GM12878 (cell line): ENCODE results near the gene MASP1. TPM values are rescaled to one million over a fixed set of nuclear protein-coding genes. Genes with fewer than 3 reads are reported as not detected.

Source experiments
- ATAC-seq: fragments of 200-7000 bp; cut with Tn5 transposase; 3 replicates; pipeline ENCODE4 v1.9.1; 2020; ENCODE audit warnings: mild to moderate bottlenecking, moderate library complexity
- BruUV-seq: library from RNA; stranded (reverse); fragments of 400-500 nt; replicated peaks from 2 replicates; lab custom pipeline; 2021; lab: Mats Ljungman, UMichigan
- CTCF ChIA-PET: fragments of 300-600 bp; sonication (Branson Sonifier 250); formaldehyde crosslinking; extraction: SDS; loops from one replicate; lab custom pipeline; 2021; ENCODE audit warnings: inconsistent platforms; lab: Yijun Ruan, JAX
- POLR2A ChIA-PET: fragments of 350-600 bp; formaldehyde crosslinking; extraction: SDS; loops from one replicate; lab custom pipeline; 2021; ENCODE audit warnings: inconsistent platforms; lab: Charles Lee
- RAD21 ChIA-PET: fragments of 300-600 bp; sonication (Branson Sonifier 250); formaldehyde crosslinking; loops from one replicate; lab custom pipeline; 2023; ENCODE audit warnings: antibody characterized with exemption; ENCODE audit not compliant: unreplicated experiment; lab: Charles Lee
- SMC1A ChIA-PET: fragments of 300-600 bp; sonication (Branson Sonifier 250); formaldehyde crosslinking; loops from one replicate; lab custom pipeline; 2023; ENCODE audit not compliant: unreplicated experiment, uncharacterized antibody; lab: Charles Lee
- DNase-seq: peaks from one replicate; pipeline ENCODE4 v3.0.0-alpha.2; 2011; ENCODE audit warnings: low read depth, low spot score
- FAIRE-seq: peaks from 3 replicates; lab custom pipeline; 2011; peaks lifted over from hg19 to GRCh38; lab: Jason Lieb, UNC
- H2AFZ ChIP-seq: 2 replicates; pipeline ENCODE4 v1.6.0; 2011; ENCODE audit warnings: low read depth, low read length, control low read depth; ENCODE audit not compliant: control insufficient read depth
- H3K27ac ChIP-seq: 2 replicates; pipeline ENCODE4 v1.5.1; 2011; ENCODE audit warnings: control low read depth; ENCODE audit not compliant: control insufficient read depth, insufficient read depth
- H3K27me3 ChIP-seq, 2 experiments: replicated peaks in 1 of 2; 2 replicates each; pipeline versions ENCODE4 v1.6.0 to v1.6.1; 2011; ENCODE audit warnings: low read length in 1 of 2; ENCODE audit not compliant: control insufficient read depth in 2 of 2, insufficient read depth in 2 of 2
- H3K36me3 ChIP-seq, 2 experiments: 2 replicates each; pipeline ENCODE4 v1.5.1; 2011; ENCODE audit warnings: low read length in 1 of 2; ENCODE audit not compliant: control insufficient read depth in 2 of 2, insufficient read depth in 2 of 2
- H3K4me1 ChIP-seq: 2 replicates; pipeline ENCODE4 v1.6.1; 2011; ENCODE audit warnings: mild to moderate bottlenecking, low read length, moderate library complexity, mixed read lengths; ENCODE audit not compliant: control insufficient read depth, insufficient read depth
- H3K4me2 ChIP-seq: 2 replicates; pipeline ENCODE4 v1.6.0; 2011; ENCODE audit warnings: control low read depth; ENCODE audit not compliant: control insufficient read depth, insufficient read depth
- H3K4me3 ChIP-seq: fragments of 200-600 bp; sonication (generic); 2 replicates; pipeline ENCODE4 v1.5.1; 2016
- H3K79me2 ChIP-seq: 2 replicates; pipeline ENCODE4 v1.6.0; 2011; ENCODE audit warnings: low read length; ENCODE audit not compliant: control insufficient read depth, insufficient read depth
- H3K9ac ChIP-seq: 2 replicates; pipeline ENCODE4 v1.8.0; 2011; ENCODE audit warnings: low read length, control low read depth, mixed read lengths; ENCODE audit not compliant: control insufficient read depth, insufficient read depth
- H3K9me3 ChIP-seq: replicated peaks from 3 replicates; pipeline ENCODE4 v1.5.1; 2011; ENCODE audit warnings: mild to moderate bottlenecking, low read length; ENCODE audit not compliant: control insufficient read depth, insufficient read depth
- H4K20me1 ChIP-seq: 2 replicates; pipeline ENCODE4 v1.6.0; 2011; ENCODE audit not compliant: control insufficient read depth, insufficient read depth
- ATF7 ChIP-seq: fragments of 450-650 bp; IDR thresholded peaks from 2 replicates; pipeline ENCODE4 v1.6.1; 2016; ENCODE audit warnings: low read depth, mild to moderate bottlenecking
- BACH1 ChIP-seq: fragments of 450-650 bp; IDR thresholded peaks from 2 replicates; pipeline ENCODE4 v1.6.1; 2017; ENCODE audit warnings: mild to moderate bottlenecking, borderline replicate concordance
- CHD1 ChIP-seq: IDR thresholded peaks from 2 replicates; pipeline ENCODE4 v1.6.1; 2012; ENCODE audit warnings: low read depth, low read length, improper control_type of control experiment
- CREB1 ChIP-seq: IDR thresholded peaks from 2 replicates; pipeline ENCODE4 v1.6.1; 2012; ENCODE audit warnings: low read depth, mild to moderate bottlenecking, inconsistent platforms
- E2F8 ChIP-seq: fragments of 450-650 bp; IDR thresholded peaks from 2 replicates; pipeline ENCODE4 v1.6.1; 2018; ENCODE audit warnings: mild to moderate bottlenecking, low read depth, moderate library complexity; ENCODE audit not compliant: partially characterized antibody
- EED ChIP-seq: sonication (generic); IDR thresholded peaks from 2 replicates; pipeline ENCODE4 v1.6.1; 2016; ENCODE audit warnings: antibody characterized with exemption, low read depth
- FOS ChIP-seq: IDR thresholded peaks from 3 replicates; pipeline ENCODE4 v1.6.1; 2011; ENCODE audit warnings: borderline replicate concordance; ENCODE audit not compliant: insufficient read length; ENCODE audit errors: extremely low read depth
- FOXM1 ChIP-seq: IDR thresholded peaks from 2 replicates; pipeline ENCODE4 v1.6.1; 2012; ENCODE audit warnings: low read depth, mild to moderate bottlenecking, inconsistent platforms, low read length, moderate library complexity
- HCFC1 ChIP-seq: fragments of 150-350 bp; IDR thresholded peaks from 2 replicates; pipeline ENCODE4 v1.6.1; 2014; ENCODE audit warnings: low read length
- IRF4 ChIP-seq: IDR thresholded peaks from 2 replicates; pipeline ENCODE4 v1.6.1; 2011; ENCODE audit warnings: low read depth, low read length
- MTA2 ChIP-seq: fragments of 450-650 bp; IDR thresholded peaks from 2 replicates; pipeline ENCODE4 v1.6.1; 2016; ENCODE audit warnings: low read depth, mild to moderate bottlenecking, moderate library complexity
- MTA3 ChIP-seq: IDR thresholded peaks from 2 replicates; pipeline ENCODE4 v1.6.1; 2012; ENCODE audit warnings: low read length, inconsistent platforms, borderline replicate concordance
- NFIC ChIP-seq: IDR thresholded peaks from 2 replicates; pipeline ENCODE4 v1.6.1; 2012; ENCODE audit warnings: low read depth, mild to moderate bottlenecking, inconsistent platforms, low read length, moderate library complexity
- NFYA ChIP-seq: IDR thresholded peaks from 2 replicates; pipeline ENCODE4 v1.6.1; 2011; ENCODE audit warnings: low read depth, mild to moderate bottlenecking, low read length, improper control_type of control experiment, borderline replicate concordance
- NR2C2 ChIP-seq: IDR thresholded peaks from 2 replicates; pipeline ENCODE4 v1.6.1; 2011; ENCODE audit warnings: borderline replicate concordance, low read depth; ENCODE audit not compliant: control insufficient read depth, insufficient read length
- POLR2A ChIP-seq: IDR thresholded peaks from 2 replicates; pipeline ENCODE4 v1.6.1; 2011; ENCODE audit warnings: low read depth, mild to moderate bottlenecking, low read length
- REST ChIP-seq: IDR thresholded peaks from 2 replicates; pipeline ENCODE4 v1.6.1; 2012; ENCODE audit warnings: mild to moderate bottlenecking, low read depth, low read length
- TARDBP ChIP-seq: IDR thresholded peaks from 2 replicates; pipeline ENCODE4 v1.6.1; 2016; ENCODE audit warnings: borderline replicate concordance
- WGBS: methylation state at CpG from one replicate; pipeline ENCODE4 v1.1.6; 2016; ENCODE audit warnings: low lambda C conversion rate; ENCODE audit not compliant: insufficient replicate concordance, insufficient coverage; ENCODE audit errors: missing lambda C conversion rate; 5-methylcytosine and 5-hydroxymethylcytosine counted together
- in situ Hi-C: fragments of 300-500 bp; cut with MboI; formaldehyde crosslinking; loops from 9 replicates; pipeline ENCODE4 v1.14.3; 2018; ENCODE audit warnings: mixed read lengths
- intact Hi-C: fragments of 100-400 bp; cut with micrococcal nuclease; formaldehyde crosslinking; loops from one replicate; pipeline ENCODE4 v1.14.2; 2022; ENCODE audit not compliant: unreplicated experiment
- polyA plus RNA-seq, 11 experiments: library from polyadenylated mRNA; depleted of rRNA in 4 of 11; unstranded in 6 of 11; stranded (reverse) in 5 of 11; fragments of >200 nt; fragmentation: Nextera tagmentation in 4 of 11; fragmentation: Illumina TruSeq in 1 of 11; extraction: Ambion mirVana in 4 of 11; extraction: Trizol in 1 of 11; gene quantifications; 1 replicate in 1 of 11; 2 replicates in 10 of 11; pipeline versions ENCODE4 v1.2.1 to v1.2.3, GENCODE V29; 2011 to 2016; ENCODE audit warnings: inconsistent platforms in 2 of 11, missing spikeins in 2 of 11, low read depth in 1 of 11
- total RNA-seq, 4 experiments: library from RNA; depleted of rRNA in 3 of 4; stranded (reverse); fragments of >200 nt in 3 of 4; fragmentation: Illumina TruSeq in 1 of 4; extraction: Trizol in 1 of 4; gene quantifications; 2 replicates each; pipeline versions ENCODE4 v1.2.1 to v1.2.3, GENCODE V29; 2013 to 2021

The MASP1 gene
- total and polyA plus RNA-seq, 10 of the 15 experiments (the other 5 are each of a cell fraction or from before 2014, with no cell fraction given), result 0.05 TPM; not detected in 9

- ChIA-PET SMC1A (interaction anchor here (0.5 kb wide), 1 partner anchor 1664 kb away, joined by 3 read pairs; no protein-coding TSS in a partner anchor), RAD21 (no interaction called here), CTCF (interaction anchor here (0.6 kb wide), 1 partner anchor 761 kb away, joined by 3 read pairs; no protein-coding TSS in a partner anchor), POLR2A (no interaction called here)
- FAIRE-seq, result no peak
- H3K9ac ChIP-seq, result no peak overlapping the region
- BruUV-seq, result no TSS peak
- H3K9me3 ChIP-seq, result no peaks in the 10 kb centered on the region
- ATAC-seq, result no peak
- no peaks in the 10 kb centered on the region for H3K36me3 ChIP-seq
- H2AFZ ChIP-seq, result no peak overlapping the region
- in situ Hi-C loops, result no loop called here
- DNase-seq, result no peak
- H3K27ac ChIP-seq, result no peak overlapping the region
- intact Hi-C loops, result no loop called here
- 17% methylated on average over 5 of the region's 5 CpGs for WGBS
- no peaks in the 10 kb centered on the region for H4K20me1 ChIP-seq
- H3K4me2 ChIP-seq, result no peak overlapping the region
- no peak overlapping the region for H3K4me3 ChIP-seq
- no peaks in the 10 kb centered on the region for H3K4me1 ChIP-seq
- H3K27me3 ChIP-seq, result peaks cover 1 to 3% of the 10 kb centered on the region in 2 experiments; a peak in 3 of 4 replicates
- H3K79me2 ChIP-seq, result no peaks in the 10 kb centered on the region
- TF ChIP-seq CHD1 (no peak), EED (no peak), POLR2A (no peak), MTA3 (no peak), MTA2 (no peak), NR2C2 (no peak), FOXM1 (no peak), TARDBP (no peak), NFIC (no peak), E2F8 (no peak), IRF4 (no peak), ATF7 (no peak), NFYA (no peak), CREB1 (no peak), HCFC1 (no peak), REST (no peak), BACH1 (no peak), FOS (no peak)
These were observed 22.6 kb upstream of the MASP1 start for GRCh38 chr3:187314176-187314575.
